Uterus (tissue), 4 donors: ENCODE measurements around the gene MBD5. TPM values are rescaled to one million over a fixed set of nuclear protein-coding genes. Genes with fewer than 3 reads are reported as not detected.

ENCODE experiments used
- DNase-seq, 2 donors: peaks; one replicate each; pipeline ENCODE4 v3.0.0-alpha.2; 2019 to 2020
- H3K27ac ChIP-seq, 2 donors: fragments of 200-600 bp; sonication (generic); 1 replicate in 1 of 2; 2 replicates in 1 of 2; pipeline ENCODE4 v1.5.1; 2016 to 2018
- H3K27me3 ChIP-seq, 2 donors: fragments of 200-600 bp; sonication (generic); one replicate each; pipeline ENCODE4 v1.5.1; 2018 to 2019; ENCODE audit warnings: control low read depth in 1 of 2
- H3K36me3 ChIP-seq, 2 donors: fragments of 200-600 bp; sonication (generic); one replicate each; pipeline ENCODE4 v1.5.1; 2019; ENCODE audit warnings: control low read depth in 1 of 2
- H3K4me1 ChIP-seq, 2 donors: fragments of 200-600 bp; sonication (generic); one replicate each; pipeline ENCODE4 v1.5.1; 2018 to 2019; ENCODE audit warnings: control low read depth in 1 of 2
- H3K4me3 ChIP-seq, 2 donors: fragments of 200-600 bp; sonication (generic); 1 replicate in 1 of 2; 2 replicates in 1 of 2; pipeline ENCODE4 v1.5.1; 2018 to 2019; ENCODE audit warnings: mild to moderate bottlenecking in 1 of 2
- H3K9me3 ChIP-seq, 2 donors: fragments of 200-600 bp; sonication (generic); one replicate each; pipeline ENCODE4 v1.5.1; 2019; ENCODE audit warnings: control low read depth in 1 of 2
- CTCF ChIP-seq, 4 experiments: fragments of 200-600 bp in 2 of 4; fragments of 450-650 bp in 2 of 4; sonication (generic) in 2 of 4; IDR thresholded peaks; one replicate each; pipeline ENCODE4 v1.5.1; 2016 to 2019; ENCODE audit warnings: antibody characterized with exemption in 4 of 4, mild to moderate bottlenecking in 2 of 4, moderate library complexity in 1 of 4
- POLR2A ChIP-seq, 2 donors: fragments of 450-650 bp; IDR thresholded peaks; one replicate each; pipeline ENCODE4 v1.6.1; 2016; ENCODE audit warnings: antibody characterized with exemption in 2 of 2, mild to moderate bottlenecking in 1 of 2, moderate library complexity in 1 of 2
- intact Hi-C: fragments of 100-400 bp; cut with DNase I; formaldehyde crosslinking; loops from one replicate; pipeline ENCODE4 v1.15.1; 2023; ENCODE audit warnings: low total_unique reads
- total RNA-seq, 4 donors: library from RNA; depleted of rRNA in 3 of 4; stranded (reverse); fragments of >200 nt in 3 of 4; gene quantifications; one replicate each; pipeline versions ENCODE4 v1.1.0 to v1.2.4, GENCODE V29; 2014 to 2023
- donor health status: DM: yes; HTN: yes; CAD: no.

MBD5 gene
- total RNA-seq, 4 donors from 2014 or later = 17.4 to 77.9 (median 51.5) TPM

DNA sequence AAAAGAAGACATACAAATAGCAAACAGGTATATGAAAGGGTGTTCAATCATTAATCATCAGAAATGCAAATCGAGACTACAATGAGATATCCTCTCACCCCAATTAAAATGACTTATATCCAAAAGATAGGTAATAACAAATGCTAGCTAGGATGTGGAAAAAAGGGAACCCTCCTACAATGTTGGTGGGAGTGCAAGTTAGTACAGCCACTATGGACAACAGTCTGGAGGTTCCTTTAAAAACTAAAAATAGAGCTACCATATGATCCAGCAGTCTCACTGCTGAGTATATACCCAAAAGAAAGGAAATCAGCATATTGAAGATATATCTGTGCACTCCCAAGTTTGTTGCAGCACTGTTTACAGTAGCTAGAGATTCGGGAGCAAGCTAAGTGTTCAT lies 271.5 kb downstream of the MBD5 start:
- Histone ChIP-seq H3K27me3 (no peaks in the 10 kb centered on the region), H3K9me3 (no peaks in the 10 kb centered on the region), H3K27ac (no peak overlapping the region), H3K4me3 (no peak overlapping the region), H3K4me1 (no peaks in the 10 kb centered on the region), H3K36me3 (no peaks in the 10 kb centered on the region)
- TF ChIP-seq CTCF (IDR thresholded peaks at IDR 0.05) = no peak
- no peak for TF ChIP-seq POLR2A (IDR thresholded peaks at IDR 0.05)
- intact Hi-C loops = no loop called here
- no peak for DNase-seq

GRCh38 chr2:148298196-148298595 lies 277.3 kb downstream of the MBD5 start:
- TF ChIP-seq CTCF (IDR thresholded peaks at IDR 0.05) (no peak), POLR2A (IDR thresholded peaks at IDR 0.05) (no peak)
- DNase-seq = no peak
- intact Hi-C loops = no loop called here
- Histone ChIP-seq H3K36me3 (no peaks in the 10 kb centered on the region), H3K9me3 (no peaks in the 10 kb centered on the region), H3K27ac (no peak overlapping the region), H3K27me3 (no peaks in the 10 kb centered on the region), H3K4me3 (no peak overlapping the region), H3K4me1 (no peaks in the 10 kb centered on the region)

GRCh38 chr2:148299616-148300015 lies 278.7 kb downstream of the MBD5 start:
- intact Hi-C loops = no loop called here
- Histone ChIP-seq H3K4me3 (no peak overlapping the region), H3K27me3 (no peaks in the 10 kb centered on the region), H3K9me3 (no peaks in the 10 kb centered on the region), H3K36me3 (no peaks in the 10 kb centered on the region), H3K27ac (no peak overlapping the region), H3K4me1 (no peaks in the 10 kb centered on the region)
- TF ChIP-seq POLR2A (IDR thresholded peaks at IDR 0.05) (no peak), CTCF (IDR thresholded peaks at IDR 0.05) (no peak)
- no peak for DNase-seq

DNA sequence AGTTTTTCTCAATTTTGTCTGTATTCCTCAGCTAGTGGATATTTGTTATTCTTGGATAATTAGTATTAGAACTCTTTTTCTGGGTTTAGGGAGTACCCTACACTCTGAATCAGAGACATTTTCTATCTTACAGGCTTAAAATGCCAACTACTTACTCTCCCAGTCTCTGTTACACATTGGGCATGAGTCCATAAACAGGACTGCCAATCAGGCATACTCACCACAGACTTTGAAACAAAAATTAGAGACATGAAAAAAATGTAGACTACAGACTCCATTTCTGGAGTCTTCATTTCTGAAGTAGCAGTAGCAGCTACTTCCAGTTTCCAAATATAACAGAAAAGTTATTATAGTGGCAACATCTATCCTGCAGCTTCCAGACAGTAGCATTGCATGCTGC lies 279.7 kb downstream of the MBD5 start:
- DNase-seq = no peak
- Histone ChIP-seq H3K27ac (no peak overlapping the region), H3K9me3 (no peaks in the 10 kb centered on the region), H3K27me3 (no peaks in the 10 kb centered on the region), H3K36me3 (no peaks in the 10 kb centered on the region), H3K4me3 (no peak overlapping the region), H3K4me1 (no peaks in the 10 kb centered on the region)
- intact Hi-C loops = no loop called here
- no peak for TF ChIP-seq POLR2A (IDR thresholded peaks at IDR 0.05)

DNA sequence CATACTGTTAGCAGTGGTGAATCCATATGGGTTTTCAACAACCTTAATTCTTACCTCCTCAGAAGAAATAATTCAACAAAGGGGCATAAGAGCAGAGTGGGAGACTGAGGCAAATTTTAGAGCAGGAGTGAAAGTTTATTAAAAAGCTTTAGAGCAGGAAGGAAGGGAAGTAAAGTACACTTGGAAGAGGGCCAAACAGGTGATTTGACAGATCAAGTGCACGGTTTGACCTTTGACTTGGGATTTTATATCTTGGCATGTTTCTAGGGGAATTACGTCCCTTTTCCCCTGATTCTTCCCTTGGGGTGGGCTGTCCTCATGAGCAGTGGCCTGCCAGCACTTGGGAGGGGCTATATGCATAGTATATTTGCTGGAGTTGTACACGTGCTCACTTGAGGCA lies 280.5 kb downstream of the MBD5 start:
- no peaks in the 10 kb centered on the region for H3K9me3 ChIP-seq
- no peaks in the 10 kb centered on the region for H3K27me3 ChIP-seq
- H3K4me3 ChIP-seq = no peak overlapping the region
- no peak for DNase-seq
- H3K36me3 ChIP-seq = no peaks in the 10 kb centered on the region
- H3K4me1 ChIP-seq = no peaks in the 10 kb centered on the region
- no peak overlapping the region for H3K27ac ChIP-seq
- TF ChIP-seq CTCF (IDR thresholded peaks at IDR 0.05) (no peak), POLR2A (IDR thresholded peaks at IDR 0.05) (no peak)
- intact Hi-C loops = no loop called here

DNA sequence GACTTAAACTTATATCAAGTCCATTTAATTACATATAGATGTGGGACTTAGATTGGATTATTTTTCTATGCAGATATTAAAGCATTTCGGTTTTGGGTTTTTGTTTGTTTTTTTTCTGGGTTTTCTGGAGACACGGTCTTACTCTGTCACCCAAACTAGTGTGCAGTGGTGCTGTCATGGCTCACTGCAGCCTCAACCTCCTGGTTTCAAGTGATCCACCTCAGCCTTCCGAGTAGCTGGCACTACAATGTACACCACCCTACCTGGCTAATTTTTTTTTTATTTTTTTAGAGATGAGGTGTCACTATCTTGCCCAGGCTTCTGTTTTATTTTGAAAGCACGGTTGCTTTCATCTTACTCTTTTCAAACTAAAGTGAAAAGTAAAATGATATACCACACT lies 281.6 kb downstream of the MBD5 start:
- no peak overlapping the region for H3K4me3 ChIP-seq
- no peak overlapping the region for H3K27ac ChIP-seq
- DNase-seq = no peak
- H3K4me1 ChIP-seq = no peaks in the 10 kb centered on the region
- TF ChIP-seq CTCF (IDR thresholded peaks at IDR 0.05) = no peak
- TF ChIP-seq POLR2A (IDR thresholded peaks at IDR 0.05) = no peak
- H3K9me3 ChIP-seq = no peaks in the 10 kb centered on the region
- H3K27me3 ChIP-seq = no peaks in the 10 kb centered on the region
- H3K36me3 ChIP-seq = no peaks in the 10 kb centered on the region
- intact Hi-C loops = no loop called here
